ENCODE measurements around the gene NPPA.
A peak's percentile ranks its signal among the peaks of the same experiment; 100 is the strongest.
"Not testable (repeated sequence)": the region's sequence is repeated elsewhere in the genome, so short reads cannot be mapped to it uniquely, and the experiment has no call there.

The NPPA gene

DNA sequence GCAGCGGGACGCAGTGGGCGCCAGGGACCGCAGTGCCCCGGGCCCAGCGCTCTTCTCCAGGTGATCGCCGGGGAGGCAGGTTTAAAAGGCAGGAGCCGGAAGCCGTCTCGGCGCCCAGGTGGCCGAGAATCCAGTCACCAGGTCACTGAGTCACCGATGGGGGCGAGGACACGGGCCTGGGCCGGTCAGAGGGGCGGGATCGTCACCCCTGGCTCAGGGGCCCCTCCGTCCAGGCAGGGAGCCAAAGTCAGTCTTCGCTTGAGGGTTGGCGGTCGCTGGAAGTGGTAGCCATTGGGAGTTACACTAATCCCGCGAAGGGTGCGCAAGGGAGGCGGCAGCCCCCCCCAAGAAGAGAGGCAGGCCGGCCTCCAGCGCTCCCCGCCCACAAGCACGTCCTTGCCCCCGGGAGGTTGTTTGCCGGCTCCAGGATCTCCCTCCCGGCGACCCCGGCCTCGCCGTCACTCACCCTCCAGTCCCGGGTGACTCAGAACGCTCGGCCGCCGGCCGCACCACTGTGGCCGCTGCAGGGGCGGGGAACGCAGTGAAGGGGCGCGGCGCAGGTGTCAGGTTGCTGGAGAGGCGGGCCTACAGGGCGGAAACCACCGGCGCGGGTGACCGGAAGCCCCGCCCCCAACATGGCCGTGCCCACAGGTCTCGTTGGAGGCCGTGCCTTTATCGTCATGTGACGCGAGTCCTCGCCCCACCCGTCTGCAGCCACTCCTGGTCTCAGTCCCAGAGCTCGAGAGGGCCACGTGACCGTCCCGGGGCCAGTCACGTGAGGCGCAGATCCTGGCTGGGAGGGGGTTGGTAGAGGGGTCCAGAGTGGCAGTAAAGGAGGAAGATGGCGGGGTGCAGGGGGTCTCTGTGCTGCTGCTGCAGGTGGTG lies 41.9 kb downstream of the NPPA start, which contains the start of the genes CLCN6 and MTHFR:
Gene CLCN6 (plus strand): TSS at position 770 of the 885 bp plus-strand sequence. CDS start 72 bp downstream, at position 842.
Gene MTHFR (minus strand): TSS at position 543 of the 885 bp plus-strand sequence. CDS start 2,848 bp downstream, outside the sequence.
- peak; percentile 97 for DNase-seq

DNA sequence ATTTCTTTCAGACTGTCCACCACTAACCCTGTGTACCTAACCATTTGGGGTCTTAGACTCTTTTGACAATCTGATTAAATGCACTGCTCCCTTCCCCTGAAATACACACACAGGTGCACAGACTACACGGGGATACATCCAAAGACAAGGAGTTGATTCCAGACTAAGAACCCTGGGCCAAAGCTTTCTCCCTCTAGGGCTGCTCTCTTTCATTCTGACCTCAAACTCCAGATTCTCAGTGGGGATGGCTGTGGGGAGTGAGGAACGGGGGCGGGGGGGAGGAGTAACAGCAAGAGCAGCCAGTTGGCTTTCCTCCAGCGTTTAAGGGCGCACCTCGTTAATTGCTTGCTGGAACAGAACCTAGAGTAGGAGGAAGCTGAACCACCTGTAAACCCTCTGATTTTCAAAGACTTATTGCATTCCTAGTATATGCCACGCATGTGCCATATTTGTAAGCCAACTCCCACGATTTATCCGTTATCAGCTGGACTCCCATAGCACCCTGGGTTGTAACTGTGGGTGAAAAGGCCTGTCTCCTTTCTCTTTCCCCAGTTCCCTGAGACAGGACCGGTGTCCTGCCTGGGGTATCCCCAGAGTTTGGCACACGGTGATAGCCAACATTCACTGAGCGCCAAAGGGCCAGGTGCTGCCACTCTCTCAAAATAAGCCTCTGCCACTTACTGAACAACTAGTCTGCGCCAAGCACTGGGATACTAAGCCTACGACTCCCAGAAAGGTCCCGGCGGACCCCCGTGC lies 42.7 kb downstream of the NPPA start:
- DNase-seq: no peak

- not testable (repeated sequence) for DNase-seq
These were observed 43.5 kb downstream of the NPPA start for GRCh38 chr1:11803924-11804665.

DNA sequence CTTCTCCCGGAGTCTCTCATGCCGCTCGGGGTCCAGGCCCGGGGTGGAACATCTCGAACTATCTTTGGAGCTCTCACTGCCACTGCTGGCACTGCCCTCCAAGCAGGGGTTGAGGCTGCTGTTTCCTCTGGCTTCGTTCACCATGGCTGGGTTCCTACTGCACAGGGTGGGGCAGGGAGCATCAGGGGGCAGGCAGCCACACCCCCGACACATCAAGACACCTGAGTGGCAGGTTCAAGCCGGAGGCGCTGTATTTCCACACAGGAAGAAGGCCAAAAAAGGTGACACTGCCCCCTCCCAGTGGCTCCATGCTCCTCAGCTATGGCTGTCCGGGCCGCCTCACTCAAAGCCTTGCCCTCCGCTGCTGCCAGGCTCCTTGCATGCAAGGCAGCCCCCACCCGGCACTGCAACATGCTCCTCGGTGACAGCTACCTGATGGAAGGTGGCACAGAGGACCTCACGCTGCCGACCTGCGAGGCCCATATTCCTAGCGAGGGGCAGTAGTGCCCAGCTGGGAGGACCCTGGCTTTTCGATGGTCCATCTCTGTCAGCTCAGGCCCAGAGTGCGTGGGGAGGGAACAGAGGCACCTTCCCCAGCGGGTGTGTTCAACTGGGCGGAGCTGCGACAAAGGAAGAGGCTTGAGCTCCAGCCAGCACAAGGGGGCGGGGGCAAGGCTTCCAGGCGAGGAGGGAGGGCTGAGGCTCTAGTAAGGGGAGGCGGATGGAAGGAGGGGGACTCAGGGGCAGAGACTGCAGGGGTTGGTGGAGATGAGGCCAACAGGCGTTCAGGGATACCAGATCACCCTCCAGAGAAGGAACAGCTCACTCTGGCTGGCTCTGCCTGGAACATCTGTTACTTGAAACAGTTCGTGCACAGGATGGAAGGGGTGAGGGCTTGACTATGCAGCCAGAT lies 44.4 kb downstream of the NPPA start:
- no peak for DNase-seq

DNA sequence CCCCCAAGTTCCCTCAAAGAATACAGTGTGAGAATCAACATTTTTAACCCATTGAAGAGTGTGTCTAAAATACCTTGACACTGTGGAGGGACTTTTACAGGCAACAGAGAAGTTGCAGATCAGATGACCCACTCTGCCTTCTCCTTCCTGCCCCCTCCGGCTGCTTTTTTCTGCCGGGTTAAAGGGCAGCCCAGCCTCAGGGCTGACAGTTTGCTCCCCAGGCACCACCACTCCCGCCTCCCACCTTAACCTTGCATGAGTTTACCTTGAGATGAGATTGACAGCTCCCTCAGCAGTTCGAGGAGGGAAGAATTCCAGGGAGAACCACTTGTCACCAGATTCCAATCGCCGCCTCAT lies 45.0 kb downstream of the NPPA start:
- no peak for DNase-seq

DNA sequence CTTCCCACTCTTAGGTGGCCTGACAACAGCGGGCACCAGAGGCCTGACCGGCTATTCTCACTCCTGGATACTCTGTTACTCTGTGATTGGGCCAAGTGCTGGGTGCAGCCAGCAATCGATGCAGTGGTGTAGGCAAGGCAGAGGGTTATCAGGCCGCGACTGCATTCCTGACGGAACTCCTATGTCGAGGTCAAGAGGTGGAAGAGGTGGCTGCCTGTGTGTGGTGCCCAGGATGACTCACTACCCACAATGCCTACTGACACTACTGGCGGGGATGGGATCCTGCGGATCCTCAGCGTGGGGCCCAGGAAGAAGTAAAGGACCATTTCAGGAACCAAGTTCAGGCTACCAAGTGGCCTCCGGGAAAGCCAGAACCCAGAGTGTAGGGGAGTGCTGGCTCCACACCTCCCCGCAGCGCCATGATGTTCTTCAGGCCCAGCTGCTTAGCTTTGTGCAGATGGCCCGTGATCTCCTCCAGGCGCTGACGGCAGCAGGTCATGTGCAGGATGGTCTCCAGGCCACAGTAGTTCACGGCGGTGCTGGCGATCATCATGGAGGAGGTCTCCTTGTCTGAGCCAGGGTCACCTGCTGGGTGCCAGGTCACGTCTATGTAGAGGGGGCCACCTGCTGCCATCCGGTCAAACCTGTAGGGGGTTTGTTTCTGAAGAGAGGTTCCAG lies 46.7 kb downstream of the NPPA start:
- DNase-seq: no peak

- DNase-seq: no peak
These were observed 47.2 kb downstream of the NPPA start for GRCh38 chr1:11800391-11800755.

- DNase-seq: no peak
These were observed 47.7 kb downstream of the NPPA start for GRCh38 chr1:11799896-11800295.

GRCh38 chr1:11799099-11799498 lies 48.5 kb downstream of the NPPA start:
- no peak for DNase-seq

DNA sequence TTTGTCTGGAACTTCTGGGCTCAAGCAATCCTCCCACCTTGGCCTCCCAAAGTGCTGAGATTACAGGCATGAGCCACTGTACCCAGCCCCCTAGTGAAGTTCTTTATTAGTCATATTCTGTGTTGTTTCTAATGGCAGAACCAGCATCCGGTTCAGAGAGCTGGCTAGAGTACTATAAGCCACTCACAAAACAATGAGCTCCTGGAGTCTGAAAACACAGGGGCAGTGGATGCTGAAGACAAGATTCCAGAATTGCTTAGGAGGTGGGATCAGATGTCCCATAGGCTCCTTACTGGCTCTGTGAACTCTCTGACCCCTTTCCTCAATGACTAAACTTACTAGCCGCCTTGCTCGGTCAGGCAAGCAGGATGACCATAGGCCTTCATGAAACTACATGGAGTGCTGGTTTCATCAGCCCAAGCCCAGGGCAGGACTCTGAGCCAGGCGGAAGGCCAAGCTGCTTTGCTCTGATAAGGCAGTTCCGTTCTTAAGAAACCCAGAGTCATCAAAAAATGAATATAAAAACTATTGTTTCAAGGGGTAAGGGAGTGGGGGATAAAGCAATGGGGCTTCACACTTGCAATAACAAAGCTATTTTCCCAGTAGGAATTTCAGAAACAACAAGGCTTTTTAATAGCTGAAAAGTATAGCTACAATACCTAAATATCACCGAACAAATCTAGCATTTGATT lies 49.9 kb downstream of the NPPA start:
- no peak for DNase-seq

GRCh38 chr1:11796036-11796828 lies 51.4 kb downstream of the NPPA start:
- no peak for DNase-seq

Data from cortex of kidney (tissue), 1 donor.